H1 (cell line): ENCODE data around the gene POP7. TPM values are rescaled to one million over a fixed set of nuclear protein-coding genes. Genes with fewer than 3 reads are reported as not detected.
"Not testable (repeated sequence)": the region's sequence is repeated elsewhere in the genome, so short reads cannot be mapped to it uniquely, and the experiment has no call there.

Source experiments
- CTCF ChIA-PET: fragments of 300-600 bp; sonication (Branson Sonifier 250); formaldehyde crosslinking; loops from one replicate; lab custom pipeline; 2021; ENCODE audit not compliant: partially characterized antibody; lab: Charles Lee
- POLR2A ChIA-PET: fragments of 300-600 bp; sonication (Branson Sonifier 250); formaldehyde crosslinking; loops from one replicate; lab custom pipeline; 2021; ENCODE audit warnings: inconsistent platforms; ENCODE audit not compliant: partially characterized antibody; lab: Charles Lee
- DNase-seq, 2 experiments: peaks; one replicate each; pipeline versions ENCODE4 v3.0.0 to v3.0.0-alpha.2; 2010 to 2022; ENCODE audit warnings: low spot score in 2 of 2, low read depth in 1 of 2, mixed read lengths in 1 of 2
- FAIRE-seq: peaks from 2 replicates; lab custom pipeline; 2011; peaks lifted over from hg19 to GRCh38; lab: Jason Lieb, UNC
- H2AFZ ChIP-seq: 2 replicates; pipeline ENCODE4 v1.8.1; 2012; ENCODE audit warnings: low read length, inconsistent platforms
- H2AK5ac ChIP-seq: 2 replicates; pipeline ENCODE4 v1.6.1; 2013; ENCODE audit warnings: low read depth, low read length
- H2BK120ac ChIP-seq: replicated peaks from 2 replicates; pipeline ENCODE3; 2013; ENCODE audit warnings: low read depth, low read length, inconsistent platforms
- H2BK12ac ChIP-seq: 2 replicates; pipeline ENCODE4 v1.6.1; 2013; ENCODE audit warnings: low read depth, low read length
- H2BK15ac ChIP-seq: 2 replicates; pipeline ENCODE4 v1.6.1; 2013; ENCODE audit warnings: low read length
- H2BK20ac ChIP-seq: 2 replicates; pipeline ENCODE4 v1.6.1; 2013; ENCODE audit warnings: low read length
- H2BK5ac ChIP-seq: 2 replicates; pipeline ENCODE4 v1.6.1; 2013; ENCODE audit warnings: low read depth, low read length
- H3K14ac ChIP-seq: 2 replicates; pipeline ENCODE4 v1.6.1; 2013; ENCODE audit warnings: inconsistent platforms; ENCODE audit not compliant: insufficient read length
- H3K18ac ChIP-seq: 2 replicates; pipeline ENCODE4 v1.6.1; 2013; ENCODE audit warnings: low read length; ENCODE audit errors: extremely low read depth
- H3K23ac ChIP-seq: 2 replicates; pipeline ENCODE4 v1.6.1; 2013; ENCODE audit warnings: inconsistent platforms; ENCODE audit not compliant: insufficient read length
- H3K23me2 ChIP-seq: 2 replicates; pipeline ENCODE4 v1.6.1; 2013; ENCODE audit warnings: low read depth, low read length
- H3K27ac ChIP-seq: 2 replicates; pipeline ENCODE4 v1.6.1; 2011; ENCODE audit warnings: low read depth, low read length, inconsistent platforms
- H3K27me3 ChIP-seq, 4 experiments: replicated peaks in 1 of 4; 1 replicate in 1 of 4; 2 replicates in 3 of 4; pipeline versions ENCODE4 v1.6.1 to v1.8.1; 2011 to 2013; ENCODE audit warnings: low read length in 3 of 4, mild to moderate bottlenecking in 3 of 4, inconsistent platforms in 2 of 4, mixed read lengths in 2 of 4, moderate library complexity in 1 of 4; ENCODE audit not compliant: control insufficient read depth in 3 of 4, insufficient read depth in 3 of 4; ENCODE audit errors: extremely low read depth in 1 of 4
- H3K36me3 ChIP-seq, 4 experiments: 2 replicates each; pipeline versions ENCODE4 v1.6.1 to v1.8.1; 2011 to 2013; ENCODE audit warnings: mild to moderate bottlenecking in 4 of 4, low read length in 3 of 4, moderate library complexity in 2 of 4, control low read depth in 1 of 4, inconsistent platforms in 1 of 4; ENCODE audit not compliant: insufficient read depth in 4 of 4, control insufficient read depth in 2 of 4
- H3K4ac ChIP-seq: replicated peaks from 2 replicates; pipeline ENCODE3; 2013; ENCODE audit warnings: low read length, low read depth, mixed read lengths, inconsistent platforms; ENCODE audit not compliant: insufficient read length
- H3K4me1 ChIP-seq, 4 experiments: replicated peaks in 1 of 4; 1 replicate in 1 of 4; 2 replicates in 3 of 4; pipeline versions ENCODE4 v1.6.1 to v1.8.1; 2011 to 2013; ENCODE audit warnings: low read length in 3 of 4, inconsistent platforms in 2 of 4, mixed read lengths in 1 of 4; ENCODE audit not compliant: insufficient read depth in 4 of 4, control insufficient read depth in 3 of 4
- H3K4me2 ChIP-seq, 2 experiments: 2 replicates each; pipeline versions ENCODE4 v1.6.1 to v1.8.1; 2011 to 2013; ENCODE audit warnings: low read depth in 2 of 2, low read length in 2 of 2, control low read depth in 1 of 2, inconsistent platforms in 1 of 2, mild to moderate bottlenecking in 1 of 2; ENCODE audit not compliant: insufficient read depth in 1 of 2
- H3K4me3 ChIP-seq, 4 experiments: fragments of 200-600, 300-600 bp in 1 of 4; sonication (generic), shearing (Covaris generic), sonication (Bioruptor Twin) in 1 of 4; 2 replicates each; pipeline versions ENCODE4 v1.5.1 to v1.8.1; 2011 to 2016; ENCODE audit warnings: low read length in 4 of 4, low read depth in 3 of 4, control low read depth in 2 of 4, inconsistent platforms in 2 of 4, mild to moderate bottlenecking in 2 of 4, mixed read lengths in 1 of 4, moderate library complexity in 1 of 4; ENCODE audit not compliant: insufficient read depth in 2 of 4; ENCODE audit errors: extremely low read depth in 1 of 4
- H3K56ac ChIP-seq: replicated peaks from 2 replicates; pipeline ENCODE3; 2013; ENCODE audit warnings: low read depth, mild to moderate bottlenecking, mixed read lengths, low read length, inconsistent platforms; ENCODE audit not compliant: insufficient read length
- H3K79me1 ChIP-seq: 2 replicates; pipeline ENCODE4 v1.6.1; 2013; ENCODE audit warnings: low read depth, low read length, control low read depth
- H3K79me2 ChIP-seq, 2 experiments: 2 replicates each; pipeline versions ENCODE4 v1.6.1 to v1.8.1; 2012 to 2013; ENCODE audit warnings: low read length in 2 of 2, mild to moderate bottlenecking in 2 of 2, inconsistent platforms in 1 of 2; ENCODE audit not compliant: insufficient read depth in 2 of 2, control insufficient read depth in 1 of 2
- H3K9ac ChIP-seq, 4 experiments: replicated peaks in 1 of 4; 1 replicate in 1 of 4; 2 replicates in 3 of 4; pipeline versions ENCODE4 v1.6.1 to v1.8.1; 2011 to 2013; ENCODE audit warnings: low read depth in 3 of 4, low read length in 3 of 4, control low read depth in 2 of 4, mild to moderate bottlenecking in 2 of 4, moderate library complexity in 2 of 4, inconsistent platforms in 1 of 4; ENCODE audit errors: extremely low read depth in 1 of 4
- H3K9me3 ChIP-seq, 2 experiments: 2 replicates each; pipeline versions ENCODE4 v1.6.1 to v1.8.1; 2012 to 2013; ENCODE audit warnings: mild to moderate bottlenecking in 2 of 2, moderate library complexity in 2 of 2, control low read depth in 1 of 2, inconsistent platforms in 1 of 2, low read depth in 1 of 2, low read length in 1 of 2, mixed read lengths in 1 of 2; ENCODE audit not compliant: insufficient read depth in 2 of 2
- H4K20me1 ChIP-seq, 2 experiments: replicated peaks in 1 of 2; 2 replicates each; pipeline versions ENCODE3 to v1.8.1; 2011 to 2013; ENCODE audit warnings: inconsistent platforms in 2 of 2, low read length in 2 of 2, mild to moderate bottlenecking in 1 of 2; ENCODE audit not compliant: insufficient read depth in 2 of 2, control insufficient read depth in 1 of 2
- H4K5ac ChIP-seq: 2 replicates; pipeline ENCODE4 v1.6.1; 2013; ENCODE audit warnings: low read length, low read depth, mixed read lengths, inconsistent platforms; ENCODE audit not compliant: insufficient read length
- H4K8ac ChIP-seq: 2 replicates; pipeline ENCODE4 v1.8.0; 2013; ENCODE audit warnings: mild to moderate bottlenecking, moderate library complexity, low read length, inconsistent platforms; ENCODE audit not compliant: insufficient read depth; ENCODE audit errors: extremely low read depth
- H4K91ac ChIP-seq: replicated peaks from 2 replicates; pipeline ENCODE3; 2013; ENCODE audit warnings: low read length, mixed read lengths, inconsistent platforms; ENCODE audit not compliant: insufficient read length
- WGBS, 2 experiments: shearing (Covaris generic) in 1 of 2; methylation state at CpG; one replicate each; pipeline versions ENCODE4 v1.1.6 to v1.1.7; 2013 to 2015; ENCODE audit warnings: low lambda C conversion rate in 2 of 2, mixed read lengths in 2 of 2, inconsistent platforms in 1 of 2, low coverage in 1 of 2, missing lambda C conversion rate in 1 of 2; ENCODE audit not compliant: insufficient replicate concordance in 2 of 2, insufficient coverage in 1 of 2, insufficient read length in 1 of 2; ENCODE audit errors: extremely low coverage in 1 of 2, missing lambda C conversion rate in 1 of 2; 5-methylcytosine and 5-hydroxymethylcytosine counted together
- polyA plus RNA-seq, 7 experiments: library from polyadenylated mRNA; depleted of rRNA in 3 of 7; stranded (reverse) in 5 of 7; unstranded in 2 of 7; fragments of >200 nt in 5 of 7; fragments of 200-250 nt in 2 of 7; gene quantifications; 1 replicate in 5 of 7; 2 replicates in 1 of 7; 4 replicates in 1 of 7; pipeline versions ENCODE4 v1.2.1 to v1.2.3, GENCODE V29; 2011 to 2013; ENCODE audit warnings: missing spikeins in 2 of 7, mixed read lengths in 2 of 7
- total RNA-seq: library from RNA; stranded (reverse); fragmentation: NEBNext Ultra II Directional; extraction: Animal tissue kit (Norgen Biotek cat#: 25700); gene quantifications from 2 replicates; pipeline ENCODE4 v1.2.1, GENCODE V29; 2021

Gene POP7
- total and polyA plus RNA-seq, 2 of the 8 experiments (the other 6 are each of a cell fraction or from before 2014, with no cell fraction given) = 92.5 to 135 TPM

DNA sequence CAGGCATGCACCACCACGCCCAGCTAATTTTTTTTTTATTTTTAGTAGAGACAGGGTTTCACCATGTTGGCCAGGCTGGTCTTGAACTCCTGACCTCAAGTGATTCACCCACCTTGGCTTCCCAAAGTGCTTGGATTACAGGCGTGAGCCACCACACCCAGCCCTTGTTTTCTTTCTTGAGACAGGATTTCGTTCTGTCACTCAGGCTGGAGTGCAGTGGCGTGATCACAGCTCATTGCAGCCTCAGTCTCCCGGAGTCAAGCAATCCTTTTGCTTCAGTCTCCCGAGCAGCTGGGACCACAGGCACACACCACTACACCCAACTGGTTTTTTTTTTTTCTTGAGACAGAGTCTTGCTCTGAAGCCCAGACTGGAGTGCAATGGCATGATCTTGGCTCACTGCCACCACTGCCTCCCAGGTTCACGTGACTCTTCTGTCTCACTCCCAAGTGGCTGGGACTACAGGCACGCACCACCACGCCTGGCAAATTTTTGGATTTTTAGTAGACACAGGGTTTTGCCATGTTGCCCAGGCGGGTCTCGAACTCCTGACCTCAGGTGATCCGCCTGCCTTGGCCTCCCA, 43.6 kb upstream of the POP7 start:
- H3K23me2 ChIP-seq, H3K18ac ChIP-seq, H3K27ac ChIP-seq, H2BK12ac ChIP-seq, H3K79me1 ChIP-seq, DNase-seq, H3K79me2 ChIP-seq, H3K9me3 ChIP-seq, H4K8ac ChIP-seq, H3K36me3 ChIP-seq, H3K27me3 ChIP-seq, H3K4me3 ChIP-seq, H2AK5ac ChIP-seq, H2AFZ ChIP-seq, H3K14ac ChIP-seq, H4K5ac ChIP-seq, H3K56ac ChIP-seq, H3K4me2 ChIP-seq, H2BK5ac ChIP-seq, H3K9ac ChIP-seq, H2BK15ac ChIP-seq, FAIRE-seq, H3K4me1 ChIP-seq, H4K91ac ChIP-seq, H2BK20ac ChIP-seq, H3K4ac ChIP-seq, H3K23ac ChIP-seq, H4K20me1 ChIP-seq, H2BK120ac ChIP-seq: not testable (repeated sequence)
- 92% methylated on average over 12 of the region's 12 CpGs; no CpG with 5 or more reads in 1 of the 2 experiments for WGBS, 2 experiments
- POLR2A ChIA-PET = interaction anchor here (0.6 to 1.6 kb wide), 3 partner anchors 10 to 968 kb away, joined by 3 to 5 read pairs (median 4); no protein-coding TSS in a partner anchor
- CTCF ChIA-PET = interaction anchor here (0.8 to 2.4 kb wide), 6 partner anchors 10 to 76 kb away, joined by 3 to 8 read pairs (median 6); partner anchors contain the start of genes FBXO24, GNB2 and LRCH4
